ENCODE measurements around the gene LRRC4C.
"Not testable (repeated sequence)": the region's sequence is repeated elsewhere in the genome, so short reads cannot be mapped to it uniquely, and the experiment has no call there.

The LRRC4C gene

GRCh38 chr11:41031551-41032060 is 427.8 kb downstream of the LRRC4C start:
- Histone ChIP-seq H3K36me3 (ENCODE audit: control insufficient read depth, insufficient read depth, low read length) (no peaks in the 10 kb centered on the region), H3K9ac (ENCODE audit: low read depth, low read length) (no peak overlapping the region), H3K4me3 (ENCODE audit: low read depth, low read length) (no peak overlapping the region), H3K9me3 (ENCODE audit: control insufficient read depth, insufficient read depth, low read length) (no peaks in the 10 kb centered on the region), H3K27ac (ENCODE audit: low read depth, low read length) (no peak overlapping the region), H3K27me3 (ENCODE audit: control insufficient read depth, insufficient read depth, low read length) (no peaks in the 10 kb centered on the region), H3K4me1 (ENCODE audit: control insufficient read depth, insufficient read depth, low read length) (peaks cover 14% of the 10 kb centered on the region; the same call in 1 of the 2 replicates)

DNA sequence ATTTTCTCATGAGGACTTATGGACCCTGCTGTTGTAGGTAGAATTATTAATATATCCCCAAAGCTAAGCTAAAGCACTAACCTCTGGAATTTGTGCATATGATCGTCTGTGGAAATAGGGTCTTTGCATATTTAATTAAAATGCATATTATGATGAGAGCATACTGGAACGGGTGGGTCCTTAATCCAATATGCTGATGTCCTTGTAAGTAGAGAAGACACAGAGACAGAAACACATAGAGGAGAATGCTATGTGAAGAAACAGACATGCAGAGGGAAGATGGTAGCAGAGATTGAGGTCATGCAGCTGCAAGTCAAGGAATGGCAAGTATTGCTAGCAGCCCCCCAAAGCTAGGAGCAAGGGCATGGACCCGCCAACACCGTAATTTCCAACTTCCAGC is 439.2 kb downstream of the LRRC4C start:
- H3K4me3 ChIP-seq (ENCODE audit: low read depth, low read length), result no peak overlapping the region

GRCh38 chr11:41019666-41020065 is 439.8 kb downstream of the LRRC4C start:
- peaks cover 25% of the 10 kb centered on the region for H3K4me1 ChIP-seq (ENCODE audit: control insufficient read depth, insufficient read depth, low read length)
- H3K27ac ChIP-seq (ENCODE audit: low read depth, low read length); H3K9ac ChIP-seq (ENCODE audit: low read depth, low read length); H3K4me3 ChIP-seq (ENCODE audit: low read depth, low read length); H3K9me3 ChIP-seq (ENCODE audit: control insufficient read depth, insufficient read depth, low read length); H3K27me3 ChIP-seq (ENCODE audit: control insufficient read depth, insufficient read depth, low read length); H3K36me3 ChIP-seq (ENCODE audit: control insufficient read depth, insufficient read depth, low read length): not testable (repeated sequence)

More for the DNA sequence above, 439.2 kb downstream of the LRRC4C start:
- Histone ChIP-seq H3K4me1 (ENCODE audit: control insufficient read depth, insufficient read depth, low read length) (peaks cover 25% of the 10 kb centered on the region), H3K9me3 (ENCODE audit: control insufficient read depth, insufficient read depth, low read length) (no peaks in the 10 kb centered on the region), H3K27me3 (ENCODE audit: control insufficient read depth, insufficient read depth, low read length) (no peaks in the 10 kb centered on the region), H3K9ac (ENCODE audit: low read depth, low read length) (no peak overlapping the region), H3K36me3 (ENCODE audit: control insufficient read depth, insufficient read depth, low read length) (no peaks in the 10 kb centered on the region), H3K27ac (ENCODE audit: low read depth, low read length) (no peak overlapping the region)

GRCh38 chr11:41018224-41018623 is 441.2 kb downstream of the LRRC4C start:
- no peaks in the 10 kb centered on the region for H3K9me3 ChIP-seq (ENCODE audit: control insufficient read depth, insufficient read depth, low read length)
- no peaks in the 10 kb centered on the region for H3K27me3 ChIP-seq (ENCODE audit: control insufficient read depth, insufficient read depth, low read length)
- peaks cover 25% of the 10 kb centered on the region for H3K4me1 ChIP-seq (ENCODE audit: control insufficient read depth, insufficient read depth, low read length)
- peak overlapping the region; percentile 30 for H3K27ac ChIP-seq (ENCODE audit: low read depth, low read length)
- no peaks in the 10 kb centered on the region for H3K36me3 ChIP-seq (ENCODE audit: control insufficient read depth, insufficient read depth, low read length)
- H3K4me3 ChIP-seq (ENCODE audit: low read depth, low read length), result no peak overlapping the region
- H3K9ac ChIP-seq (ENCODE audit: low read depth, low read length), result no peak overlapping the region

DNA sequence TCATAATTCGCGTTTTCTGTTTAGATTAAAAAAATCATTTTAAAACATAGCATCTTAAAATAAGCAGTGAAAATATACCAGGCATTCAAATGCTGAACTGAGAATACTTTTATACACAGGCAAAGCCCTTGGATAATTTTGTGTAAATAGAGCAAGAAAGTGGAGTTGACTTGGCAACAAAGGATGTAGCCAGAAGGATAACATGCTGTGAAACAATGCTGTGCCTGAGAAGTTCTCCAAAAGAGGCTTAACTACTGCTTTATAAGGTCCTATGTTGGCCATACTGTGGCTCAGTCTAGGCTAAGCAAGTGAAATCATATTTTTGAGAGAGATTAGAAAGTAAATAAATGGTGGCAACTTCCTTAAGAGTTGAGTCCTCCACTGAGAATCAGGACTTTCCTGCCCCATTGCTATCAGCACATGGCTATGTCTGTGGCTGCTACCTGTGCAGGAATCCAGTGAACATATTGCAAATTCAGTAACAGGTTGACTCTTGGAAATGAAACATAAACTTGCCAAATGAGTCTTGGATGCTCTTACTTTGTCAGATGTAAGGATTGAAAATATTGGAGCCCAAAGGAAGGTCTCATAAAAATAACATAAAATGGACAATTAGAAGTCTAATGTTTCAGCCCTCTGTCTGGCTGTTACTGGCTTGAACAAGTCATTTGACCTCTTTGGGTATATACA is 448.9 kb downstream of the LRRC4C start:
- no peak overlapping the region for H3K9ac ChIP-seq (ENCODE audit: low read depth, low read length)
- H3K9me3 ChIP-seq (ENCODE audit: control insufficient read depth, insufficient read depth, low read length), result no peaks in the 10 kb centered on the region
- no peak overlapping the region for H3K4me3 ChIP-seq (ENCODE audit: low read depth, low read length)
- H3K27ac ChIP-seq (ENCODE audit: low read depth, low read length), result no peak overlapping the region
- peaks cover 5% of the 10 kb centered on the region; the same call in 1 of the 2 replicates for H3K4me1 ChIP-seq (ENCODE audit: control insufficient read depth, insufficient read depth, low read length)
- H3K36me3 ChIP-seq (ENCODE audit: control insufficient read depth, insufficient read depth, low read length), result no peaks in the 10 kb centered on the region
- no peaks in the 10 kb centered on the region for H3K27me3 ChIP-seq (ENCODE audit: control insufficient read depth, insufficient read depth, low read length)

GRCh38 chr11:41005986-41006385 is 453.5 kb downstream of the LRRC4C start:
- H3K27me3 ChIP-seq (ENCODE audit: control insufficient read depth, insufficient read depth, low read length), result no peaks in the 10 kb centered on the region
- no peak overlapping the region for H3K27ac ChIP-seq (ENCODE audit: low read depth, low read length)
- H3K9ac ChIP-seq (ENCODE audit: low read depth, low read length), result no peak overlapping the region
- H3K4me3 ChIP-seq (ENCODE audit: low read depth, low read length), result no peak overlapping the region
- H3K4me1 ChIP-seq (ENCODE audit: control insufficient read depth, insufficient read depth, low read length), result peaks cover 8% of the 10 kb centered on the region; the same call in 1 of the 2 replicates
- H3K9me3 ChIP-seq (ENCODE audit: control insufficient read depth, insufficient read depth, low read length), result no peaks in the 10 kb centered on the region
- no peaks in the 10 kb centered on the region for H3K36me3 ChIP-seq (ENCODE audit: control insufficient read depth, insufficient read depth, low read length)

- Histone ChIP-seq H3K36me3 (ENCODE audit: control insufficient read depth, insufficient read depth, low read length) (no peaks in the 10 kb centered on the region), H3K9me3 (ENCODE audit: control insufficient read depth, insufficient read depth, low read length) (no peaks in the 10 kb centered on the region), H3K4me1 (ENCODE audit: control insufficient read depth, insufficient read depth, low read length) (peaks cover 4% of the 10 kb centered on the region; the same call in 1 of the 2 replicates), H3K9ac (ENCODE audit: low read depth, low read length) (no peak overlapping the region), H3K27ac (ENCODE audit: low read depth, low read length) (no peak overlapping the region), H3K4me3 (ENCODE audit: low read depth, low read length) (no peak overlapping the region), H3K27me3 (ENCODE audit: control insufficient read depth, insufficient read depth, low read length) (no peaks in the 10 kb centered on the region)
These were observed 455.8 kb downstream of the LRRC4C start for GRCh38 chr11:41003339-41004282.

GRCh38 chr11:40998920-40999319 is 460.5 kb downstream of the LRRC4C start:
- Histone ChIP-seq H3K9ac (ENCODE audit: low read depth, low read length) (no peak overlapping the region), H3K9me3 (ENCODE audit: control insufficient read depth, insufficient read depth, low read length) (no peaks in the 10 kb centered on the region)

GRCh38 chr11:40987776-40988435 is 471.5 kb downstream of the LRRC4C start:
- Histone ChIP-seq H3K27ac (ENCODE audit: low read depth, low read length) (no peak overlapping the region), H3K9me3 (ENCODE audit: control insufficient read depth, insufficient read depth, low read length) (peaks cover 5% of the 10 kb centered on the region; the same call in 1 of the 2 replicates), H3K4me3 (ENCODE audit: low read depth, low read length) (no peak overlapping the region), H3K9ac (ENCODE audit: low read depth, low read length) (no peak overlapping the region), H3K27me3 (ENCODE audit: control insufficient read depth, insufficient read depth, low read length) (no peaks in the 10 kb centered on the region), H3K4me1 (ENCODE audit: control insufficient read depth, insufficient read depth, low read length) (no peaks in the 10 kb centered on the region), H3K36me3 (ENCODE audit: control insufficient read depth, insufficient read depth, low read length) (no peaks in the 10 kb centered on the region)

More at GRCh38 chr11:40998920-40999319, 460.5 kb downstream of the LRRC4C start:
- peaks cover 2% of the 10 kb centered on the region; the same call in 1 of the 2 replicates for H3K4me1 ChIP-seq (ENCODE audit: control insufficient read depth, insufficient read depth, low read length)
- no peaks in the 10 kb centered on the region for H3K36me3 ChIP-seq (ENCODE audit: control insufficient read depth, insufficient read depth, low read length)
- no peaks in the 10 kb centered on the region for H3K27me3 ChIP-seq (ENCODE audit: control insufficient read depth, insufficient read depth, low read length)
- H3K4me3 ChIP-seq (ENCODE audit: low read depth, low read length), result no peak overlapping the region
- H3K27ac ChIP-seq (ENCODE audit: low read depth, low read length), result no peak overlapping the region

- Histone ChIP-seq H3K27ac (ENCODE audit: low read depth, low read length) (no peak overlapping the region), H3K9ac (ENCODE audit: low read depth, low read length) (no peak overlapping the region), H3K36me3 (ENCODE audit: control insufficient read depth, insufficient read depth, low read length) (no peaks in the 10 kb centered on the region), H3K4me3 (ENCODE audit: low read depth, low read length) (no peak overlapping the region), H3K9me3 (ENCODE audit: control insufficient read depth, insufficient read depth, low read length) (peaks cover 5% of the 10 kb centered on the region; the same call in 1 of the 2 replicates), H3K4me1 (ENCODE audit: control insufficient read depth, insufficient read depth, low read length) (no peaks in the 10 kb centered on the region), H3K27me3 (ENCODE audit: control insufficient read depth, insufficient read depth, low read length) (no peaks in the 10 kb centered on the region)
These were observed 473.1 kb downstream of the LRRC4C start for GRCh38 chr11:40986320-40986719.
